Loucy (cell line): ENCODE data around the gene ZFHX3.

ENCODE experiments used
- CTCF ChIP-seq: fragments of 200-600 bp; sonication (generic); conservative IDR thresholded peaks from 2 replicates; pipeline ENCODE4 v1.5.1; 2014; ENCODE audit warnings: mild to moderate bottlenecking, antibody characterized with exemption, low read length
- EZH2phosphoT487 ChIP-seq: fragments of 200-600 bp; IDR thresholded peaks from 2 replicates; pipeline ENCODE4 v1.6.1; 2018; ENCODE audit warnings: antibody characterized with exemption, mild to moderate bottlenecking, moderate library complexity, borderline replicate concordance

- TF ChIP-seq CTCF (no peak), EZH2phosphoT487 (no peak)
Measured at GRCh38 chr16:72924537-72924926, 123.4 kb downstream of the ZFHX3 start.
